ENCODE results near the gene RAD52. TPM values are rescaled to one million over a fixed set of nuclear protein-coding genes. Genes with fewer than 3 reads are reported as not detected.

The RAD52 gene
- polyA plus RNA-seq, 2 donors = 3.5 to 11.8 TPM

- WGBS, 2 donors = 80 to 84% methylated on average over 16 of the region's 16 CpGs
- peaks cover 28 to 36% of the 10 kb centered on the region in 2 donors for H3K36me3 ChIP-seq (ENCODE audit: control insufficient read depth in 2 of 2, insufficient read depth in 2 of 2, low read length in 1 of 2)
These were observed 41.9 kb downstream of the RAD52 start for GRCh38 chr12:907413-908185.

GRCh38 chr12:906062-906585, 43.4 kb downstream of the RAD52 start:
- Histone ChIP-seq H3K36me3 (ENCODE audit: control insufficient read depth in 2 of 2, insufficient read depth in 2 of 2, low read length in 1 of 2) (peaks cover 35 to 46% of the 10 kb centered on the region in 2 donors), H3K4me3 (ENCODE audit: low read depth in 1 of 2, low read length in 2 of 2) (no peak overlapping the region), H3K27ac (ENCODE audit: low read depth in 2 of 2, low read length in 1 of 2) (no peak overlapping the region), H3K4me1 (ENCODE audit: control insufficient read depth in 2 of 2, insufficient read depth in 2 of 2, low read length in 1 of 2) (peaks cover 0 to 2% of the 10 kb centered on the region in 2 donors), H3K9me3 (ENCODE audit: control insufficient read depth in 2 of 2, insufficient read depth in 1 of 2, low read depth in 1 of 2, low read length in 1 of 2) (no peaks in the 10 kb centered on the region), H3K27me3 (ENCODE audit: control insufficient read depth in 1 of 2, insufficient read depth in 2 of 2, low read length in 2 of 2) (no peaks in the 10 kb centered on the region)
- WGBS, 2 donors = 88 to 91% methylated on average over 10 of the region's 10 CpGs

More at GRCh38 chr12:907413-908185, 41.9 kb downstream of the RAD52 start:
- Histone ChIP-seq H3K9me3 (ENCODE audit: control insufficient read depth in 2 of 2, insufficient read depth in 1 of 2, low read depth in 1 of 2, low read length in 1 of 2) (no peaks in the 10 kb centered on the region), H3K27ac (ENCODE audit: low read depth in 2 of 2, low read length in 1 of 2) (no peak overlapping the region), H3K4me1 (ENCODE audit: control insufficient read depth in 2 of 2, insufficient read depth in 2 of 2, low read length in 1 of 2) (peaks cover 0 to 2% of the 10 kb centered on the region in 2 donors), H3K27me3 (ENCODE audit: control insufficient read depth in 1 of 2, insufficient read depth in 2 of 2, low read length in 2 of 2) (no peaks in the 10 kb centered on the region), H3K4me3 (ENCODE audit: low read depth in 1 of 2, low read length in 2 of 2) (no peak overlapping the region)

GRCh38 chr12:905261-906031, 44.0 kb downstream of the RAD52 start:
- peaks cover 38 to 45% of the 10 kb centered on the region in 2 donors for H3K36me3 ChIP-seq (ENCODE audit: control insufficient read depth in 2 of 2, insufficient read depth in 2 of 2, low read length in 1 of 2)
- no peaks in the 10 kb centered on the region for H3K9me3 ChIP-seq (ENCODE audit: control insufficient read depth in 2 of 2, insufficient read depth in 1 of 2, low read depth in 1 of 2, low read length in 1 of 2)
- no peak overlapping the region for H3K4me3 ChIP-seq (ENCODE audit: low read depth in 1 of 2, low read length in 2 of 2)
- no peak overlapping the region for H3K27ac ChIP-seq (ENCODE audit: low read depth in 2 of 2, low read length in 1 of 2)
- WGBS, 2 donors = 87 to 90% methylated on average over 9 of the region's 9 CpGs
- H3K4me1 ChIP-seq (ENCODE audit: control insufficient read depth in 2 of 2, insufficient read depth in 2 of 2, low read length in 1 of 2) = peaks cover 0 to 2% of the 10 kb centered on the region in 2 donors
- no peaks in the 10 kb centered on the region for H3K27me3 ChIP-seq (ENCODE audit: control insufficient read depth in 1 of 2, insufficient read depth in 2 of 2, low read length in 2 of 2)

- WGBS, 2 donors = 70 to 84% methylated on average over 5 of the region's 5 CpGs
- Histone ChIP-seq H3K27ac (ENCODE audit: low read depth in 2 of 2, low read length in 1 of 2) (no peak overlapping the region), H3K4me3 (ENCODE audit: low read depth in 1 of 2, low read length in 2 of 2) (no peak overlapping the region), H3K9me3 (ENCODE audit: control insufficient read depth in 2 of 2, insufficient read depth in 1 of 2, low read depth in 1 of 2, low read length in 1 of 2) (no peaks in the 10 kb centered on the region), H3K4me1 (ENCODE audit: control insufficient read depth in 2 of 2, insufficient read depth in 2 of 2, low read length in 1 of 2) (peaks cover 0 to 2% of the 10 kb centered on the region in 2 donors), H3K36me3 (ENCODE audit: control insufficient read depth in 2 of 2, insufficient read depth in 2 of 2, low read length in 1 of 2) (peaks cover 40 to 44% of the 10 kb centered on the region in 2 donors), H3K27me3 (ENCODE audit: control insufficient read depth in 1 of 2, insufficient read depth in 2 of 2, low read length in 2 of 2) (no peaks in the 10 kb centered on the region)
These were observed 45.5 kb downstream of the RAD52 start for GRCh38 chr12:904010-904414.

- Histone ChIP-seq H3K36me3 (ENCODE audit: control insufficient read depth in 2 of 2, insufficient read depth in 2 of 2, low read length in 1 of 2) (peaks cover 36 to 38% of the 10 kb centered on the region in 2 donors), H3K9me3 (ENCODE audit: control insufficient read depth in 2 of 2, insufficient read depth in 1 of 2, low read depth in 1 of 2, low read length in 1 of 2) (no peaks in the 10 kb centered on the region), H3K27me3 (ENCODE audit: control insufficient read depth in 1 of 2, insufficient read depth in 2 of 2, low read length in 2 of 2) (no peaks in the 10 kb centered on the region), H3K4me1 (ENCODE audit: control insufficient read depth in 2 of 2, insufficient read depth in 2 of 2, low read length in 1 of 2) (peaks cover 0 to 2% of the 10 kb centered on the region in 2 donors), H3K27ac (ENCODE audit: low read depth in 2 of 2, low read length in 1 of 2) (no peak overlapping the region), H3K4me3 (ENCODE audit: low read depth in 1 of 2, low read length in 2 of 2) (no peak overlapping the region)
- WGBS, 2 donors = 82 to 86% methylated on average over 5 of the region's 5 CpGs
These were observed 46.4 kb downstream of the RAD52 start for GRCh38 chr12:903055-903454.

- peaks cover 36% of the 10 kb centered on the region in 2 donors for H3K36me3 ChIP-seq (ENCODE audit: control insufficient read depth in 2 of 2, insufficient read depth in 2 of 2, low read length in 1 of 2)
- H3K4me3 ChIP-seq (ENCODE audit: low read depth in 1 of 2, low read length in 2 of 2) = no peak overlapping the region
- no peaks in the 10 kb centered on the region for H3K27me3 ChIP-seq (ENCODE audit: control insufficient read depth in 1 of 2, insufficient read depth in 2 of 2, low read length in 2 of 2)
- no peak overlapping the region for H3K27ac ChIP-seq (ENCODE audit: low read depth in 2 of 2, low read length in 1 of 2)
- 62 to 64% methylated on average over 3 of the region's 3 CpGs for WGBS, 2 donors
- H3K9me3 ChIP-seq (ENCODE audit: control insufficient read depth in 2 of 2, insufficient read depth in 1 of 2, low read depth in 1 of 2, low read length in 1 of 2) = no peaks in the 10 kb centered on the region
- H3K4me1 ChIP-seq (ENCODE audit: control insufficient read depth in 2 of 2, insufficient read depth in 2 of 2, low read length in 1 of 2) = peaks cover 0 to 2% of the 10 kb centered on the region in 2 donors
These were observed 46.9 kb downstream of the RAD52 start for GRCh38 chr12:902581-902980.

- H3K36me3 ChIP-seq (ENCODE audit: control insufficient read depth in 2 of 2, insufficient read depth in 2 of 2, low read length in 1 of 2) = peaks cover 22 to 29% of the 10 kb centered on the region in 2 donors
- H3K9me3 ChIP-seq (ENCODE audit: control insufficient read depth in 2 of 2, insufficient read depth in 1 of 2, low read depth in 1 of 2, low read length in 1 of 2) = no peaks in the 10 kb centered on the region
- 63 to 70% methylated on average over 4 of the region's 4 CpGs for WGBS, 2 donors
- H3K27me3 ChIP-seq (ENCODE audit: control insufficient read depth in 1 of 2, insufficient read depth in 2 of 2, low read length in 2 of 2) = no peaks in the 10 kb centered on the region
- H3K4me3 ChIP-seq (ENCODE audit: low read depth in 1 of 2, low read length in 2 of 2) = no peak overlapping the region
- peak overlapping the region in 1 of 2 donors; percentile 42 for H3K27ac ChIP-seq (ENCODE audit: low read depth in 2 of 2, low read length in 1 of 2)
- no peaks in the 10 kb centered on the region for H3K4me1 ChIP-seq (ENCODE audit: control insufficient read depth in 2 of 2, insufficient read depth in 2 of 2, low read length in 1 of 2)
These were observed 52.1 kb downstream of the RAD52 start for GRCh38 chr12:897386-897785.

GRCh38 chr12:896031-896430, 53.5 kb downstream of the RAD52 start:
- H3K27ac ChIP-seq (ENCODE audit: low read depth in 2 of 2, low read length in 1 of 2) = no peak overlapping the region
- H3K4me3 ChIP-seq (ENCODE audit: low read depth in 1 of 2, low read length in 2 of 2) = no peak overlapping the region
- peaks cover 14 to 22% of the 10 kb centered on the region in 2 donors for H3K36me3 ChIP-seq (ENCODE audit: control insufficient read depth in 2 of 2, insufficient read depth in 2 of 2, low read length in 1 of 2)
- no peaks in the 10 kb centered on the region for H3K27me3 ChIP-seq (ENCODE audit: control insufficient read depth in 1 of 2, insufficient read depth in 2 of 2, low read length in 2 of 2)
- 62 to 78% methylated on average over 4 of the region's 4 CpGs for WGBS, 2 donors
- no peaks in the 10 kb centered on the region for H3K9me3 ChIP-seq (ENCODE audit: control insufficient read depth in 2 of 2, insufficient read depth in 1 of 2, low read depth in 1 of 2, low read length in 1 of 2)
- H3K4me1 ChIP-seq (ENCODE audit: control insufficient read depth in 2 of 2, insufficient read depth in 2 of 2, low read length in 1 of 2) = no peaks in the 10 kb centered on the region

- Histone ChIP-seq H3K4me3 (ENCODE audit: low read depth in 1 of 2, low read length in 2 of 2) (no peak overlapping the region), H3K9me3 (ENCODE audit: control insufficient read depth in 2 of 2, insufficient read depth in 1 of 2, low read depth in 1 of 2, low read length in 1 of 2) (no peaks in the 10 kb centered on the region), H3K27ac (ENCODE audit: low read depth in 2 of 2, low read length in 1 of 2) (no peak overlapping the region), H3K27me3 (ENCODE audit: control insufficient read depth in 1 of 2, insufficient read depth in 2 of 2, low read length in 2 of 2) (no peaks in the 10 kb centered on the region), H3K4me1 (ENCODE audit: control insufficient read depth in 2 of 2, insufficient read depth in 2 of 2, low read length in 1 of 2) (no peaks in the 10 kb centered on the region), H3K36me3 (ENCODE audit: control insufficient read depth in 2 of 2, insufficient read depth in 2 of 2, low read length in 1 of 2) (peaks cover 9 to 15% of the 10 kb centered on the region in 2 donors)
These were observed 55.3 kb downstream of the RAD52 start for GRCh38 chr12:894226-894625.
